ENCODE results near the gene TMOD2. TPM values are rescaled to one million over a fixed set of nuclear protein-coding genes. Genes with fewer than 3 reads are reported as not detected.

TMOD2 gene
- total and polyA plus RNA-seq, 2 of the 8 experiments (the other 6 are each of a cell fraction or from before 2014, with no cell fraction given), result 0.80 to 6.5 TPM

- TF ChIP-seq, protein P1, sequence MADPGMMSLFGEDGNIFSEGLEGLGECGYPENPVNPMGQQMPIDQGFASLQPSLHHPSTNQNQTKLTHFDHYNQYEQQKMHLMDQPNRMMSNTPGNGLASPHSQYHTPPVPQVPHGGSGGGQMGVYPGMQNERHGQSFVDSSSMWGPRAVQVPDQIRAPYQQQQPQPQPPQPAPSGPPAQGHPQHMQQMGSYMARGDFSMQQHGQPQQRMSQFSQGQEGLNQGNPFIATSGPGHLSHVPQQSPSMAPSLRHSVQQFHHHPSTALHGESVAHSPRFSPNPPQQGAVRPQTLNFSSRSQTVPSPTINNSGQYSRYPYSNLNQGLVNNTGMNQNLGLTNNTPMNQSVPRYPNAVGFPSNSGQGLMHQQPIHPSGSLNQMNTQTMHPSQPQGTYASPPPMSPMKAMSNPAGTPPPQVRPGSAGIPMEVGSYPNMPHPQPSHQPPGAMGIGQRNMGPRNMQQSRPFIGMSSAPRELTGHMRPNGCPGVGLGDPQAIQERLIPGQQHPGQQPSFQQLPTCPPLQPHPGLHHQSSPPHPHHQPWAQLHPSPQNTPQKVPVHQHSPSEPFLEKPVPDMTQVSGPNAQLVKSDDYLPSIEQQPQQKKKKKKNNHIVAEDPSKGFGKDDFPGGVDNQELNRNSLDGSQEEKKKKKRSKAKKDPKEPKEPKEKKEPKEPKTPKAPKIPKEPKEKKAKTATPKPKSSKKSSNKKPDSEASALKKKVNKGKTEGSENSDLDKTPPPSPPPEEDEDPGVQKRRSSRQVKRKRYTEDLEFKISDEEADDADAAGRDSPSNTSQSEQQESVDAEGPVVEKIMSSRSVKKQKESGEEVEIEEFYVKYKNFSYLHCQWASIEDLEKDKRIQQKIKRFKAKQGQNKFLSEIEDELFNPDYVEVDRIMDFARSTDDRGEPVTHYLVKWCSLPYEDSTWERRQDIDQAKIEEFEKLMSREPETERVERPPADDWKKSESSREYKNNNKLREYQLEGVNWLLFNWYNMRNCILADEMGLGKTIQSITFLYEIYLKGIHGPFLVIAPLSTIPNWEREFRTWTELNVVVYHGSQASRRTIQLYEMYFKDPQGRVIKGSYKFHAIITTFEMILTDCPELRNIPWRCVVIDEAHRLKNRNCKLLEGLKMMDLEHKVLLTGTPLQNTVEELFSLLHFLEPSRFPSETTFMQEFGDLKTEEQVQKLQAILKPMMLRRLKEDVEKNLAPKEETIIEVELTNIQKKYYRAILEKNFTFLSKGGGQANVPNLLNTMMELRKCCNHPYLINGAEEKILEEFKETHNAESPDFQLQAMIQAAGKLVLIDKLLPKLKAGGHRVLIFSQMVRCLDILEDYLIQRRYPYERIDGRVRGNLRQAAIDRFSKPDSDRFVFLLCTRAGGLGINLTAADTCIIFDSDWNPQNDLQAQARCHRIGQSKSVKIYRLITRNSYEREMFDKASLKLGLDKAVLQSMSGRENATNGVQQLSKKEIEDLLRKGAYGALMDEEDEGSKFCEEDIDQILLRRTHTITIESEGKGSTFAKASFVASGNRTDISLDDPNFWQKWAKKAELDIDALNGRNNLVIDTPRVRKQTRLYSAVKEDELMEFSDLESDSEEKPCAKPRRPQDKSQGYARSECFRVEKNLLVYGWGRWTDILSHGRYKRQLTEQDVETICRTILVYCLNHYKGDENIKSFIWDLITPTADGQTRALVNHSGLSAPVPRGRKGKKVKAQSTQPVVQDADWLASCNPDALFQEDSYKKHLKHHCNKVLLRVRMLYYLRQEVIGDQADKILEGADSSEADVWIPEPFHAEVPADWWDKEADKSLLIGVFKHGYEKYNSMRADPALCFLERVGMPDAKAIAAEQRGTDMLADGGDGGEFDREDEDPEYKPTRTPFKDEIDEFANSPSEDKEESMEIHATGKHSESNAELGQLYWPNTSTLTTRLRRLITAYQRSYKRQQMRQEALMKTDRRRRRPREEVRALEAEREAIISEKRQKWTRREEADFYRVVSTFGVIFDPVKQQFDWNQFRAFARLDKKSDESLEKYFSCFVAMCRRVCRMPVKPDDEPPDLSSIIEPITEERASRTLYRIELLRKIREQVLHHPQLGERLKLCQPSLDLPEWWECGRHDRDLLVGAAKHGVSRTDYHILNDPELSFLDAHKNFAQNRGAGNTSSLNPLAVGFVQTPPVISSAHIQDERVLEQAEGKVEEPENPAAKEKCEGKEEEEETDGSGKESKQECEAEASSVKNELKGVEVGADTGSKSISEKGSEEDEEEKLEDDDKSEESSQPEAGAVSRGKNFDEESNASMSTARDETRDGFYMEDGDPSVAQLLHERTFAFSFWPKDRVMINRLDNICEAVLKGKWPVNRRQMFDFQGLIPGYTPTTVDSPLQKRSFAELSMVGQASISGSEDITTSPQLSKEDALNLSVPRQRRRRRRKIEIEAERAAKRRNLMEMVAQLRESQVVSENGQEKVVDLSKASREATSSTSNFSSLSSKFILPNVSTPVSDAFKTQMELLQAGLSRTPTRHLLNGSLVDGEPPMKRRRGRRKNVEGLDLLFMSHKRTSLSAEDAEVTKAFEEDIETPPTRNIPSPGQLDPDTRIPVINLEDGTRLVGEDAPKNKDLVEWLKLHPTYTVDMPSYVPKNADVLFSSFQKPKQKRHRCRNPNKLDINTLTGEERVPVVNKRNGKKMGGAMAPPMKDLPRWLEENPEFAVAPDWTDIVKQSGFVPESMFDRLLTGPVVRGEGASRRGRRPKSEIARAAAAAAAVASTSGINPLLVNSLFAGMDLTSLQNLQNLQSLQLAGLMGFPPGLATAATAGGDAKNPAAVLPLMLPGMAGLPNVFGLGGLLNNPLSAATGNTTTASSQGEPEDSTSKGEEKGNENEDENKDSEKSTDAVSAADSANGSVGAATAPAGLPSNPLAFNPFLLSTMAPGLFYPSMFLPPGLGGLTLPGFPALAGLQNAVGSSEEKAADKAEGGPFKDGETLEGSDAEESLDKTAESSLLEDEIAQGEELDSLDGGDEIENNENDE (IDR thresholded peaks at IDR 0.05; ENCODE audit: insufficient replicate concordance, low read length), result no peak
- TF ChIP-seq TCF12 (IDR thresholded peaks at IDR 0.05; ENCODE audit: low read depth, low read length) (no peak), SIRT6 (IDR thresholded peaks at IDR 0.05; ENCODE audit: low read length) (no peak), CBX5 (IDR thresholded peaks at IDR 0.05; ENCODE audit: low read depth, low read length) (no peak), BCL11A (IDR thresholded peaks at IDR 0.05; ENCODE audit: low read depth in 2 of 2, low read length in 2 of 2) (no peak), CREB1 (IDR thresholded peaks at IDR 0.05) (no peak), KDM4A (IDR thresholded peaks at IDR 0.05; ENCODE audit: low read depth, low read length, severe bottlenecking) (no peak), BACH1 (IDR thresholded peaks at IDR 0.05; ENCODE audit: low read length) (no peak), CTBP2 (IDR thresholded peaks at IDR 0.05; ENCODE audit: borderline replicate concordance, insufficient read depth, insufficient read length, low read length) (no peak), FOSL1 (IDR thresholded peaks at IDR 0.05; ENCODE audit: insufficient read depth, low read depth, low read length) (no peak), SAP30 (IDR thresholded peaks at IDR 0.05; ENCODE audit: insufficient read depth, insufficient replicate concordance, low read length) (no peak), RFX5 (IDR thresholded peaks at IDR 0.05; ENCODE audit: borderline replicate concordance, low read depth, low read length) (no peak), SUZ12 (IDR thresholded peaks at IDR 0.05; ENCODE audit: low read length) (no peak)
Measured at GRCh38 chr15:51825698-51826097, 74.3 kb downstream of the TMOD2 start (continued).

Data from H1 (cell line).